Measurements from ENCODE around the gene AGPAT2. TPM values are rescaled to one million over a fixed set of nuclear protein-coding genes. Genes with fewer than 3 reads are reported as not detected.

The AGPAT2 gene
- total and polyA plus RNA-seq, 2 of the 4 experiments (the other 2 are of a cell fraction) = 16.1 to 39.5 TPM

DNA sequence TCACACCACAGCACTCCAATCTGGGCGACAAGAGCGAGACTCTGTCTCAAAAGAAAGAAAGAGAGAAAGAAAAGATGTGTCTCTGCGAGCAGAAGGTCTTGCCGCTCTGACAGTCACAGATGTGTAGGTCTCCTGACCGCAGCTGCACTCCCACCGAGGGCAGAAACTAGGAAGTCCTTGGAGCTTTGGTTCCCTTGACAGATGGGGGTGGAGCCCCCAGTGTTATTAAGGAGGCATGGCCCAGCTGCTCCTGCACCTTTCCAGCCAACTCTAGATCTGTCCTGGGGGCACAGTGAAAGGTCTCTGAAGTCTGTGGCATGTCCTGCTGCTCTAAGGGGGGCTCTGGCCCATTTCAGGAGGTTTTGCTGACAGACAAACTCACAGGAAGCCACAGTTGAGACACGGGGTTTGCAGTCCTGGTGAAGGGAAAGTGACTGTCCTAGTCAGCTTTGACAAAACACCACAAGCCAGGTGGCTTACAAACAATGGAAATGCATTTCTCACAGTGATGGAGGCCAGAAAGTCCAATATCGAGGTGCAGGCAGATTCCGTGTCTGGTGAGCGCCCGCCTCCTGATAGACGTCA lies 16.1 kb upstream of the AGPAT2 start:
- H3K4ac ChIP-seq (ENCODE audit: low read depth, low read length) = no peak overlapping the region
- no TSS peak for BruUV-seq (replicated peaks)
- H3K9me3 ChIP-seq (ENCODE audit: control insufficient read depth, insufficient read depth, low read length) = no peaks in the 10 kb centered on the region
- H3K4me1 ChIP-seq (ENCODE audit: control insufficient read depth, insufficient read depth, low read length) = no peaks in the 10 kb centered on the region
- intact Hi-C loops (cut with micrococcal nuclease) = no loop called here
- no peak overlapping the region for H3K18ac ChIP-seq (ENCODE audit: low read depth, low read length)
- H4K8ac ChIP-seq (ENCODE audit: low read depth in 2 of 2, low read length in 2 of 2) = no peak overlapping the region
- H2BK120ac ChIP-seq (ENCODE audit: low read depth, low read length) = no peak overlapping the region
- in situ Hi-C loops (cut with MboI; ENCODE audit: low sequenced_read_pairs) = no loop called here
- no peak overlapping the region for H2AFZ ChIP-seq (replicated peaks; ENCODE audit: low read length, poor library complexity)
- no peak overlapping the region for H3K27ac ChIP-seq (ENCODE audit: insufficient read depth, low read length)
- H3K4me3 ChIP-seq (ENCODE audit: insufficient read depth, low read depth, low read length) = no peak overlapping the region
- no peak overlapping the region for H3K23ac ChIP-seq (ENCODE audit: low read depth, low read length)
- no peak overlapping the region for H3K14ac ChIP-seq (replicated peaks; ENCODE audit: low read depth, low read length)
- no peak overlapping the region for H4K91ac ChIP-seq (ENCODE audit: insufficient read depth, low read depth, low read length)
- H2AK5ac ChIP-seq (ENCODE audit: low read depth, low read length) = no peak overlapping the region
- ATAC-seq (ENCODE audit: low read depth) = no peak
- no peaks in the 10 kb centered on the region for H3K79me1 ChIP-seq (ENCODE audit: low read depth in 1 of 2, low read length in 2 of 2)
- H3K56ac ChIP-seq (ENCODE audit: extremely low read depth, insufficient read depth, low read length) = no peak overlapping the region
- H2BK5ac ChIP-seq (ENCODE audit: low read depth, low read length, poor library complexity, severe bottlenecking) = no peak overlapping the region
- no peak overlapping the region for H4K5ac ChIP-seq (ENCODE audit: low read depth, low read length)
- TF ChIP-seq, protein P1, sequence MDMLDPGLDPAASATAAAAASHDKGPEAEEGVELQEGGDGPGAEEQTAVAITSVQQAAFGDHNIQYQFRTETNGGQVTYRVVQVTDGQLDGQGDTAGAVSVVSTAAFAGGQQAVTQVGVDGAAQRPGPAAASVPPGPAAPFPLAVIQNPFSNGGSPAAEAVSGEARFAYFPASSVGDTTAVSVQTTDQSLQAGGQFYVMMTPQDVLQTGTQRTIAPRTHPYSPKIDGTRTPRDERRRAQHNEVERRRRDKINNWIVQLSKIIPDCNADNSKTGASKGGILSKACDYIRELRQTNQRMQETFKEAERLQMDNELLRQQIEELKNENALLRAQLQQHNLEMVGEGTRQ (IDR thresholded peaks at IDR 0.05; ENCODE audit: low read depth, low read length) = no peak
- no peak for TF ChIP-seq MAFK (IDR thresholded peaks at IDR 0.05; ENCODE audit: low read depth, low read length)
- no peak for TF ChIP-seq NFE2L2 (IDR thresholded peaks at IDR 0.05; ENCODE audit: low read depth, low read length)
- no peak for TF ChIP-seq CEBPB (IDR thresholded peaks at IDR 0.05; ENCODE audit: low read depth, low read length)
- TF ChIP-seq MXI1 (IDR thresholded peaks at IDR 0.05; ENCODE audit: borderline replicate concordance, low read depth, low read length) = no peak
- TF ChIP-seq, protein P2, sequence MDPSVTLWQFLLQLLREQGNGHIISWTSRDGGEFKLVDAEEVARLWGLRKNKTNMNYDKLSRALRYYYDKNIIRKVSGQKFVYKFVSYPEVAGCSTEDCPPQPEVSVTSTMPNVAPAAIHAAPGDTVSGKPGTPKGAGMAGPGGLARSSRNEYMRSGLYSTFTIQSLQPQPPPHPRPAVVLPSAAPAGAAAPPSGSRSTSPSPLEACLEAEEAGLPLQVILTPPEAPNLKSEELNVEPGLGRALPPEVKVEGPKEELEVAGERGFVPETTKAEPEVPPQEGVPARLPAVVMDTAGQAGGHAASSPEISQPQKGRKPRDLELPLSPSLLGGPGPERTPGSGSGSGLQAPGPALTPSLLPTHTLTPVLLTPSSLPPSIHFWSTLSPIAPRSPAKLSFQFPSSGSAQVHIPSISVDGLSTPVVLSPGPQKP (IDR thresholded peaks at IDR 0.05; ENCODE audit: borderline replicate concordance, low read depth, low read length) = no peak
- TF ChIP-seq BHLHE40 (IDR thresholded peaks at IDR 0.05; ENCODE audit: low read depth, low read length) = no peak
- TF ChIP-seq FOS (IDR thresholded peaks at IDR 0.05; ENCODE audit: low read depth, low read length) = no peak
- H2BK15ac ChIP-seq (ENCODE audit: low read depth, low read length) = no peak overlapping the region
- no peaks in the 10 kb centered on the region for H4K20me1 ChIP-seq (ENCODE audit: insufficient read depth, low read length)
- H3K36me3 ChIP-seq (ENCODE audit: control insufficient read depth, insufficient read depth, low read length) = no peaks in the 10 kb centered on the region
- CTCF ChIA-PET = no interaction called here
- POLR2A ChIA-PET (ENCODE audit: unreplicated experiment) = no interaction called here
- peaks cover 20% of the 10 kb centered on the region for H3K27me3 ChIP-seq (ENCODE audit: control insufficient read depth, insufficient read depth, low read length)
- no peak overlapping the region for H3K9ac ChIP-seq (ENCODE audit: low read depth, low read length)
- H2BK20ac ChIP-seq (ENCODE audit: low read depth, low read length) = no peak overlapping the region
- DNase-seq = no peak
- dilution Hi-C loops (cut with HindIII; ENCODE audit: low sequenced_read_pairs, unreplicated experiment) = no loop called here
- H2AK9ac ChIP-seq (replicated peaks; ENCODE audit: low read depth, low read length, poor library complexity) = no peak overlapping the region
- 61% methylated on average over 4 of the region's 12 CpGs; no CpG with 5 or more reads in 1 of the 2 experiments for WGBS, 2 experiments (ENCODE audit: extremely low coverage in 2 of 2, insufficient read length in 1 of 2)
- H3K9me1 ChIP-seq (ENCODE audit: insufficient read depth, low read length) = no peaks in the 10 kb centered on the region
- H3K4me2 ChIP-seq (ENCODE audit: low read depth, low read length) = no peak overlapping the region

Measured in IMR-90 (cell line).